Suprapubic skin (tissue), 4 donors: Measurements from ENCODE around the gene PEMT. TPM values are rescaled to one million over a fixed set of nuclear protein-coding genes. Genes with fewer than 3 reads are reported as not detected.
"Not testable (repeated sequence)": the region's sequence is repeated elsewhere in the genome, so short reads cannot be mapped to it uniquely, and the experiment has no call there.

Experiments
- DNase-seq, 2 donors: peaks; one replicate each; pipeline ENCODE4 v3.0.0-alpha.2; 2019; ENCODE audit warnings: low spot score in 2 of 2
- H3K27ac ChIP-seq: fragments of 200-600 bp; sonication (generic); one replicate; pipeline ENCODE4 v1.5.1; 2019
- H3K27me3 ChIP-seq: fragments of 200-600 bp; sonication (generic); one replicate; pipeline ENCODE4 v1.5.1; 2019
- H3K36me3 ChIP-seq: fragments of 200-600 bp; sonication (generic); one replicate; pipeline ENCODE4 v1.5.1; 2019
- H3K4me1 ChIP-seq: fragments of 200-600 bp; sonication (generic); one replicate; pipeline ENCODE4 v1.5.1; 2019
- H3K4me3 ChIP-seq: fragments of 200-600 bp; sonication (generic); one replicate; pipeline ENCODE4 v1.5.1; 2019; ENCODE audit warnings: mild to moderate bottlenecking
- H3K9me3 ChIP-seq: fragments of 200-600 bp; sonication (generic); one replicate; pipeline ENCODE4 v1.5.1; 2019
- EP300 ChIP-seq: sonication (generic); formaldehyde crosslinking; IDR thresholded peaks from one replicate; pipeline ENCODE4 v1.6.1; 2017; ENCODE audit warnings: antibody characterized with exemption
- POLR2A ChIP-seq, 2 donors: fragments of 450-650 bp; IDR thresholded peaks; one replicate each; pipeline ENCODE4 v1.6.1; 2017; ENCODE audit warnings: antibody characterized with exemption in 2 of 2, mild to moderate bottlenecking in 2 of 2, moderate library complexity in 2 of 2
- POLR2AphosphoS5 ChIP-seq, 3 donors: sonication (generic); formaldehyde crosslinking; IDR thresholded peaks; one replicate each; pipeline ENCODE4 v1.6.1; 2017; ENCODE audit warnings: antibody characterized with exemption in 3 of 3
- WGBS: methylation state at CpG from one replicate; pipeline ENCODE4 v1.1.5; 2018; 5-methylcytosine and 5-hydroxymethylcytosine counted together
- total RNA-seq, 4 donors: library from RNA; depleted of rRNA; stranded (reverse); fragments of >200 nt; gene quantifications; one replicate each; pipeline ENCODE4 v1.1.0, GENCODE V29; 2016
- TF ChIP-seq, protein P1 (sequence below), 2 donors: fragments of 200-600 bp in 1 of 2; fragments of 450-650 bp in 1 of 2; sonication (generic) in 1 of 2; IDR thresholded peaks; one replicate each; pipeline ENCODE4 v1.5.1; 2016 to 2019; ENCODE audit warnings: antibody characterized with exemption in 2 of 2, mild to moderate bottlenecking in 1 of 2, moderate library complexity in 1 of 2

Gene PEMT
- total RNA-seq, 4 donors from 2014 or later = 25.7 to 60.6 (median 50.0) TPM

DNA sequence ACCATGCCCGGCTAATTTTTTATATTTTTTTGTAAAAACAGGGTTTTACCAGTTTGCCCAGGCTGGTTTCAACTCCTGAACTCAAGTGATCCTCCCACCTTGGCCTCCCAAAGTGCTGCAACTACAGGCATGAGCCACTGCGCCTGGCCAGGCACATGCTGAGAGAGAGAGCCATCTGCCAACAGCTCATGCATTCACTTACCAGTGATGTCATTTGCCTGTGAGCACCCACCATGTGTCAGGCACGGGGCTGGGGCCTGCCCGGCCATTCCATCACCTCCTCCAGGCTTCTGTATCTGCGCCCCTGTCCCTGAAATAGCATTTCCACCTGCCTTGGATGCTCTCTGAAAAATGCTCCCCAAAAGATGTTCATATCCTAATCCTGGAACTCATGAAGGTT lies 43.6 kb upstream of the PEMT start:
- Histone ChIP-seq H3K4me1 (no peaks in the 10 kb centered on the region), H3K27ac (no peak overlapping the region), H3K27me3 (no peaks in the 10 kb centered on the region), H3K9me3 (no peaks in the 10 kb centered on the region), H3K4me3 (no peak overlapping the region), H3K36me3 (no peaks in the 10 kb centered on the region)
- TF ChIP-seq EP300 (no peak), POLR2A (IDR thresholded peaks at IDR 0.05) (no peak), POLR2AphosphoS5 (IDR thresholded peaks at IDR 0.05) (no peak)
- TF ChIP-seq, protein P1, sequence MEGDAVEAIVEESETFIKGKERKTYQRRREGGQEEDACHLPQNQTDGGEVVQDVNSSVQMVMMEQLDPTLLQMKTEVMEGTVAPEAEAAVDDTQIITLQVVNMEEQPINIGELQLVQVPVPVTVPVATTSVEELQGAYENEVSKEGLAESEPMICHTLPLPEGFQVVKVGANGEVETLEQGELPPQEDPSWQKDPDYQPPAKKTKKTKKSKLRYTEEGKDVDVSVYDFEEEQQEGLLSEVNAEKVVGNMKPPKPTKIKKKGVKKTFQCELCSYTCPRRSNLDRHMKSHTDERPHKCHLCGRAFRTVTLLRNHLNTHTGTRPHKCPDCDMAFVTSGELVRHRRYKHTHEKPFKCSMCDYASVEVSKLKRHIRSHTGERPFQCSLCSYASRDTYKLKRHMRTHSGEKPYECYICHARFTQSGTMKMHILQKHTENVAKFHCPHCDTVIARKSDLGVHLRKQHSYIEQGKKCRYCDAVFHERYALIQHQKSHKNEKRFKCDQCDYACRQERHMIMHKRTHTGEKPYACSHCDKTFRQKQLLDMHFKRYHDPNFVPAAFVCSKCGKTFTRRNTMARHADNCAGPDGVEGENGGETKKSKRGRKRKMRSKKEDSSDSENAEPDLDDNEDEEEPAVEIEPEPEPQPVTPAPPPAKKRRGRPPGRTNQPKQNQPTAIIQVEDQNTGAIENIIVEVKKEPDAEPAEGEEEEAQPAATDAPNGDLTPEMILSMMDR (IDR thresholded peaks at IDR 0.05) = no peak
- WGBS = 80% methylated on average over 5 of the region's 5 CpGs
- DNase-seq = no peak

DNA sequence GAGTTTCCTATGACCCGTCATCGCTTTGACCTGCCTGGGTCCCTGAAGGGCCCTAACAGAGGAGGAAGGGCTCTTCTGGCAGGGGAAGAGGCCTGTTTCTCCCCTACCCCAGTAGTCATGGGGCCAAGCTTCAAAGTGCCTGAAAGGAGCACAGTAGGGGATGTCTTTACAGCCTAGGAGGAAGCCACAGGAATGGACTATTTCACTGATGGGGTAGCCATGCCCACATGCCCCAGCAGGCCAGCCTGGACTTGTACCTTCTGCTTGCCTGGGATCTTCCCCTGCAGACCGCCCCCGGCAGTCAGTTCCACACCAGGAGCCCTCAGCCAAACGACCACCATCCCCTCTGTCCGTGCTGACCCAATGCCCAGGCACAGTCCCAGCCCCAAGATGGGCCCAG lies 41.8 kb upstream of the PEMT start:
- TF ChIP-seq EP300 = no peak
- TF ChIP-seq POLR2AphosphoS5 (IDR thresholded peaks at IDR 0.05) = no peak
- TF ChIP-seq POLR2A (IDR thresholded peaks at IDR 0.05) = no peak
- TF ChIP-seq, protein P1 (IDR thresholded peaks at IDR 0.05) = no peak
- H3K36me3 ChIP-seq = no peaks in the 10 kb centered on the region

DNA sequence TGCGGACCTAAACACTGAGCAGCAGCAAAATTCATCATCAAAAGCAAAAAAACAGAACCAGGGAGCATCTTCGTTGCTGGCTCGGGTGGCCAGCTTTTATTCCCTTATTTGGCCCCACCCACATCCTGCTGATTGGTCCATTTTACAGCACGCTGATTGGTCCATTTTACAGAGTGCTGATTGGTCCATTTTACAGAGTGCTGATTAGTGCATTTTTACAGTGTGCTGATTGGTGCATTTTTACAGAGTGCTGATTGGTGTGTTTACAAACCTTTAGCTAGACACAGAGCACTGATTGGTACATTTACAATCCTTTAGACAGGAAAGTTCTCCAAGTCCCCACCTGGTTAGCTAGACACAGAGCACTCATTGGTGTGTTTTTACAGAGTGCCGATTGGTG lies 41.2 kb upstream of the PEMT start:
- H3K4me3 ChIP-seq, H3K36me3 ChIP-seq, H3K27me3 ChIP-seq, DNase-seq, H3K4me1 ChIP-seq, H3K9me3 ChIP-seq, H3K27ac ChIP-seq: not testable (repeated sequence)
- WGBS = 85% methylated on average over 5 of the region's 5 CpGs

More for the DNA sequence above, 41.8 kb upstream of the PEMT start:
- Histone ChIP-seq H3K27me3 (no peaks in the 10 kb centered on the region), H3K4me3 (no peak overlapping the region), H3K9me3 (no peaks in the 10 kb centered on the region), H3K27ac (no peak overlapping the region), H3K4me1 (no peaks in the 10 kb centered on the region)
- no peak for DNase-seq
- WGBS = 94% methylated on average over 2 of the region's 6 CpGs

DNA sequence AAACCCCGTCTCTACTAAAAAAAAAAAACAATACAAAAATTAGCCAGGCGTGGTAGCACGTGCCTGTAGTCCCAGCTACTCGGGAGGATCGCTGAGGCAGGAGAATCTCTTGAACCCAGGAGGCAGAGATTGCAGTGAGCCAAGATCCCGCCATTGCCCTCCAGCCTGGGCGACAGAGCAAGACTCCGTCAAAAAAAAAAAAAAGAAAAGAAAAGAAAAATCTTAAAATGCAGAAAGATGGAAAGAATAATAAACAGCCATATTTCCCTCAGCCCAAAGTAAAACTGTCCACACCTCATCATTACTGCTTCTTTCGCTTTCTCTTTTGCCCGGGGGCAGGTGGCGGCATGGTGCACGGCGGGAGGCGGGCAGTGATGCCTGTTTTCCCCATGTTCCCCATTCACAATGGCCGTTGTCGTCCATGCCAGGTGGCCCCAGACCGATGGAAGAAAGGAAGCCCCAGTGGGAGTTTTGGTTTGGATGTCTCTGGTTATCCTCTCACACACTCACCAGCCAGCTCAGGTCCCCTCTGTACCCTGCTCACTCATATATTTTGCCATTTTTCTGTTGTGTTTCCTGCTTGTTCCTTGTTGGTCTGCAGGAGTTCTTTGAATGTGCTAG lies 37.0 kb upstream of the PEMT start:
- DNase-seq = no peak
- Histone ChIP-seq H3K4me1 (no peaks in the 10 kb centered on the region), H3K4me3 (no peak overlapping the region), H3K27me3 (no peaks in the 10 kb centered on the region), H3K36me3 (no peaks in the 10 kb centered on the region), H3K27ac (no peak overlapping the region), H3K9me3 (no peaks in the 10 kb centered on the region)
- 48% methylated on average over 17 of the region's 17 CpGs for WGBS
- TF ChIP-seq EP300 (no peak), POLR2A (IDR thresholded peaks at IDR 0.05) (no peak), POLR2AphosphoS5 (IDR thresholded peaks at IDR 0.05) (no peak)
- TF ChIP-seq, protein P1 (IDR thresholded peaks at IDR 0.05) = no peak

DNA sequence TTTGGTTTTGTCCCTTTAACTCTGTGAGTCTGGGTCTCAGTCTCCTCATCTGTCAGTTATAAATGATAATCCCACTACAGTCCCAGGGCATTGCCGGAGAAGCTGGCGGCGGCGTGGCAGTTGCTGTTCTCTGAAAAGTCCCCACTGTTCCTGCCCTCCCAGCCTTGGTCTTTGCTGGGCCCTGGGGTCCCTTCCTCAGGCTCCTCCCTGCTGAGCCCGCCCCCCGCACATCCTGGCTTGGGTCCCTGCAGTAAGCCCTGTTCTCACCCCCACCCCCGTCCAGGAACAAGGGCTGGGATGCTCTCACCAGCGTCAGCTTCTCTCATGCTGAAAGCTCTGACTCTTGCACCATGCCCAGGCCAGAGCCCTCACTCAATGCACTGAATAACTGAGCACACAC lies 35.3 kb upstream of the PEMT start:
- H3K27ac ChIP-seq = no peak overlapping the region
- H3K4me1 ChIP-seq = no peaks in the 10 kb centered on the region
- H3K27me3 ChIP-seq = no peaks in the 10 kb centered on the region
- no peak for DNase-seq
- WGBS = 93% methylated on average over 5 of the region's 8 CpGs
- no peaks in the 10 kb centered on the region for H3K36me3 ChIP-seq
- H3K9me3 ChIP-seq = no peaks in the 10 kb centered on the region
- H3K4me3 ChIP-seq = no peak overlapping the region
- TF ChIP-seq POLR2A (IDR thresholded peaks at IDR 0.05) (no peak), POLR2AphosphoS5 (IDR thresholded peaks at IDR 0.05) (no peak), EP300 (no peak)
- TF ChIP-seq, protein P1 (IDR thresholded peaks at IDR 0.05) = no peak
